ENCODE results near the gene FBXL7.

The FBXL7 gene

GRCh38 chr5:15682566-15682965 lies 182.6 kb downstream of the FBXL7 start:
- DNase-seq = no peak

GRCh38 chr5:15683332-15683731 lies 183.4 kb downstream of the FBXL7 start:
- DNase-seq = no peak

- DNase-seq = no peak
Measured at GRCh38 chr5:15687401-15687800, 187.4 kb downstream of the FBXL7 start.

GRCh38 chr5:15689836-15690235 lies 189.9 kb downstream of the FBXL7 start:
- DNase-seq = no peak

GRCh38 chr5:15690611-15691010 lies 190.6 kb downstream of the FBXL7 start:
- DNase-seq = no peak

GRCh38 chr5:15691521-15691920 lies 191.5 kb downstream of the FBXL7 start:
- DNase-seq = no peak

- DNase-seq = no peak
Measured at GRCh38 chr5:15692706-15693381, 192.9 kb downstream of the FBXL7 start.

- DNase-seq = no peak
Measured at GRCh38 chr5:15693382-15693728, 193.4 kb downstream of the FBXL7 start.

- no peak for DNase-seq
Measured at GRCh38 chr5:15693933-15694332, 194.0 kb downstream of the FBXL7 start.

GRCh38 chr5:15694696-15695214 lies 194.8 kb downstream of the FBXL7 start:
- DNase-seq = no peak

GRCh38 chr5:15695215-15695731 lies 195.3 kb downstream of the FBXL7 start:
- no peak for DNase-seq

- no peak for DNase-seq
Measured at GRCh38 chr5:15700373-15700772, 200.4 kb downstream of the FBXL7 start.

- no peak for DNase-seq
Measured at GRCh38 chr5:15702102-15702501, 202.1 kb downstream of the FBXL7 start.

- no peak for DNase-seq
Measured at GRCh38 chr5:15703901-15704300, 203.9 kb downstream of the FBXL7 start.

GRCh38 chr5:15704397-15704947 lies 204.5 kb downstream of the FBXL7 start:
- no peak for DNase-seq

- DNase-seq = no peak
Measured at GRCh38 chr5:15707631-15708030, 207.7 kb downstream of the FBXL7 start.

- no peak for DNase-seq
Measured at GRCh38 chr5:15711892-15712291, 211.9 kb downstream of the FBXL7 start.

- DNase-seq = no peak
Measured at GRCh38 chr5:15715535-15715934, 215.6 kb downstream of the FBXL7 start.

GRCh38 chr5:15715967-15716366 lies 216.0 kb downstream of the FBXL7 start:
- no peak for DNase-seq

- no peak for DNase-seq
Measured at GRCh38 chr5:15717001-15717400, 217.0 kb downstream of the FBXL7 start.

- DNase-seq = no peak
Measured at GRCh38 chr5:15718421-15719179, 218.6 kb downstream of the FBXL7 start.

- no peak for DNase-seq
Measured at GRCh38 chr5:15719784-15720183, 219.8 kb downstream of the FBXL7 start.

GRCh38 chr5:15720515-15720914 lies 220.5 kb downstream of the FBXL7 start:
- no peak for DNase-seq

- no peak for DNase-seq
Measured at GRCh38 chr5:15722305-15722704, 222.3 kb downstream of the FBXL7 start.

Data from bone marrow (tissue), 2 donors.